B cell (primary cell): ENCODE measurements around the gene PBX1. TPM values are rescaled to one million over a fixed set of nuclear protein-coding genes. Genes with fewer than 3 reads are reported as not detected.

ENCODE experiments used
- ATAC-seq: fragments of 200-7000 bp; cut with Tn5 transposase; one replicate; pipeline ENCODE4 v1.10.0; 2021; ENCODE audit warnings: low read depth, mild to moderate bottlenecking, moderate number of reproducible peaks, moderate library complexity
- CTCF ChIA-PET: fragments of 350-600 bp; sonication (Branson Sonifier 250); formaldehyde crosslinking; loops from one replicate; lab custom pipeline; 2021; ENCODE audit warnings: antibody characterized with exemption, inconsistent platforms; lab: Charles Lee
- POLR2A ChIA-PET: fragments of 350-600 bp; sonication (Branson Sonifier 250); formaldehyde crosslinking; loops from one replicate; lab custom pipeline; 2021; ENCODE audit warnings: antibody characterized with exemption; lab: Charles Lee
- DNase-seq: peaks from one replicate; pipeline ENCODE4 v3.0.0; 2013
- H2AFZ ChIP-seq: 2 replicates; pipeline ENCODE4 v1.6.1; 2012; ENCODE audit warnings: mild to moderate bottlenecking, low read depth, low read length; ENCODE audit not compliant: insufficient read depth, poor library complexity, severe bottlenecking
- H3K27ac ChIP-seq, 2 donors: 1 replicate in 1 of 2; 2 replicates in 1 of 2; pipeline ENCODE4 v1.5.1; 2012 to 2013; ENCODE audit warnings: low read length in 2 of 2, mild to moderate bottlenecking in 2 of 2, moderate library complexity in 1 of 2
- H3K27me3 ChIP-seq, 4 experiments: fragments of 200-600 bp in 1 of 4; sonication (generic) in 1 of 4; replicated peaks in 1 of 4; 1 replicate in 2 of 4; 2 replicates in 2 of 4; pipeline versions ENCODE4 v1.6.1 to v1.7.0; 2013 to 2016; ENCODE audit warnings: low read length in 3 of 4, mild to moderate bottlenecking in 2 of 4, mixed read lengths in 1 of 4, moderate library complexity in 1 of 4; ENCODE audit not compliant: insufficient read depth in 4 of 4, control insufficient read depth in 3 of 4; ENCODE audit errors: control extremely low read depth in 1 of 4
- H3K36me3 ChIP-seq, 2 experiments: replicated peaks in 1 of 2; 1 replicate in 1 of 2; 2 replicates in 1 of 2; pipeline versions ENCODE4 v1.6.1 to v1.7.1; 2013; ENCODE audit warnings: low read length in 1 of 2; ENCODE audit not compliant: insufficient read depth in 2 of 2, control insufficient read depth in 1 of 2; ENCODE audit errors: control extremely low read depth in 1 of 2, extremely low read depth in 1 of 2
- H3K4me1 ChIP-seq, 2 donors: fragments of 200-600 bp in 1 of 2; sonication (generic) in 1 of 2; 1 replicate in 1 of 2; 2 replicates in 1 of 2; pipeline versions ENCODE4 v1.5.1 to v1.6.1; 2013 to 2017; ENCODE audit warnings: low read length in 2 of 2; ENCODE audit not compliant: control insufficient read depth in 2 of 2, insufficient read depth in 2 of 2
- H3K4me2 ChIP-seq: replicated peaks from 2 replicates; pipeline ENCODE3; 2012; ENCODE audit warnings: mild to moderate bottlenecking, low read depth, low read length; ENCODE audit not compliant: poor library complexity, severe bottlenecking
- H3K4me3 ChIP-seq, 5 experiments: fragments of 200-600 bp in 1 of 5; sonication (generic) in 1 of 5; 1 replicate in 3 of 5; 2 replicates in 2 of 5; pipeline versions ENCODE4 v1.5.1 to v1.7.0; 2011 to 2016; ENCODE audit warnings: low read length in 4 of 5, mild to moderate bottlenecking in 4 of 5, low read depth in 2 of 5, control low read depth in 1 of 5, moderate library complexity in 1 of 5; ENCODE audit not compliant: insufficient read depth in 1 of 5; ENCODE audit errors: control extremely low read depth in 1 of 5, extremely low read depth in 1 of 5
- H3K79me2 ChIP-seq: fragments of 200-600 bp; sonication (generic); one replicate; pipeline ENCODE4 v1.6.0; 2016; ENCODE audit warnings: low read length; ENCODE audit not compliant: control insufficient read depth, insufficient read depth
- H3K9ac ChIP-seq: fragments of 200-600 bp; sonication (generic); 2 replicates; pipeline ENCODE4 v1.6.1; 2017; ENCODE audit warnings: mild to moderate bottlenecking, low read length, moderate library complexity
- H3K9me3 ChIP-seq, 3 donors: one replicate each; pipeline versions ENCODE4 v1.6.1 to v1.7.1; 2013; ENCODE audit warnings: low read length in 2 of 3; ENCODE audit not compliant: control insufficient read depth in 2 of 3, insufficient read depth in 1 of 3; ENCODE audit errors: control extremely low read depth in 1 of 3
- H4K20me1 ChIP-seq: 2 replicates; pipeline ENCODE4 v1.6.0; 2012; ENCODE audit warnings: mild to moderate bottlenecking, low read length; ENCODE audit not compliant: insufficient read depth, control insufficient read depth, poor library complexity, severe bottlenecking
- H3K27ac Mint-ChIP-seq: one replicate; pipeline ENCODE4 v1.8.0; 2021; ENCODE audit warnings: mixed read lengths
- H3K27me3 Mint-ChIP-seq: one replicate; pipeline ENCODE4 v1.8.0; 2021; ENCODE audit warnings: mixed read lengths
- H3K4me1 Mint-ChIP-seq: one replicate; pipeline ENCODE4 v1.8.0; 2021; ENCODE audit warnings: mixed read lengths
- H3K4me3 Mint-ChIP-seq: one replicate; pipeline ENCODE4 v1.8.0; 2021; ENCODE audit warnings: mixed read lengths
- H3K9me3 Mint-ChIP-seq: one replicate; pipeline ENCODE4 v1.8.0; 2022; ENCODE audit warnings: mixed read lengths; ENCODE audit not compliant: insufficient read depth
- CTCF ChIP-seq: fragments of 200-600 bp; IDR thresholded peaks from one replicate; pipeline ENCODE4 v1.8.0; 2022; ENCODE audit warnings: antibody characterized with exemption, mild to moderate bottlenecking
- EZH2 ChIP-seq: IDR thresholded peaks from 2 replicates; pipeline ENCODE4 v1.6.1; 2012; ENCODE audit warnings: borderline replicate concordance, low read depth, mild to moderate bottlenecking, moderate library complexity, low read length; ENCODE audit not compliant: insufficient read depth, poor library complexity, severe bottlenecking
- WGBS: methylation state at CpG from one replicate; pipeline ENCODE4 v1.1.5; 2013; ENCODE audit warnings: missing lambda C conversion rate; ENCODE audit not compliant: insufficient coverage; 5-methylcytosine and 5-hydroxymethylcytosine counted together
- intact Hi-C: fragments of 100-400 bp; cut with micrococcal nuclease; formaldehyde crosslinking; loops from one replicate; pipeline ENCODE4 v1.10.0; 2022
- polyA plus RNA-seq: library from polyadenylated mRNA; depleted of rRNA; stranded (reverse); fragments of >200 nt; gene quantifications from 2 replicates; pipeline ENCODE4 v1.2.3, GENCODE V29; 2012
- total RNA-seq, 2 donors: library from RNA; stranded (reverse); fragments of 120-200 nt in 1 of 2; gene quantifications; 1 replicate in 1 of 2; 2 replicates in 1 of 2; pipeline versions ENCODE4 v1.2.3 to v1.2.4, GENCODE V29; 2013 to 2022

The PBX1 gene
- total and polyA plus RNA-seq, 2 donors (not counting 1 experiment from before 2014, with no cell fraction given), result 0.32 TPM; not detected in 1

GRCh38 chr1:164759979-164760469, 201.0 kb downstream of the PBX1 start:
- WGBS, result no CpG with 5 or more reads among the region's 7 CpGs
- Mint-ChIP-seq H3K27me3 (no peaks in the 10 kb centered on the region), H3K4me1 (no peaks in the 10 kb centered on the region), H3K27ac (no peak overlapping the region), H3K9me3 (no peaks in the 10 kb centered on the region), H3K4me3 (no peak overlapping the region)
- CTCF ChIA-PET, result interaction anchor here (2.6 kb wide), 1 partner anchor 27 kb away, joined by 9 read pairs; no protein-coding TSS in a partner anchor
- H3K9ac ChIP-seq, result no peak overlapping the region
- no peaks in the 10 kb centered on the region for H3K4me1 ChIP-seq
- intact Hi-C loops, result no loop called here
- H3K4me3 ChIP-seq, result no peak overlapping the region
- H3K9me3 ChIP-seq, result no peaks in the 10 kb centered on the region
- no peaks in the 10 kb centered on the region for H3K79me2 ChIP-seq
- H3K27me3 ChIP-seq, result no peaks in the 10 kb centered on the region
- no peak for DNase-seq
- H2AFZ ChIP-seq, result no peak overlapping the region
- no peak overlapping the region for H3K27ac ChIP-seq
- TF ChIP-seq EZH2 (no peak), CTCF (no peak)
- no peaks in the 10 kb centered on the region for H4K20me1 ChIP-seq
- POLR2A ChIA-PET, result no interaction called here
- no peaks in the 10 kb centered on the region for H3K36me3 ChIP-seq
- no peak for ATAC-seq
- H3K4me2 ChIP-seq, result no peak overlapping the region

GRCh38 chr1:164760569-164760968, 201.6 kb downstream of the PBX1 start:
- H3K4me3 ChIP-seq, result no peak overlapping the region
- H3K4me1 Mint-ChIP-seq, result no peaks in the 10 kb centered on the region
- no peak overlapping the region for H3K27ac ChIP-seq
- no peaks in the 10 kb centered on the region for H4K20me1 ChIP-seq
- H3K9ac ChIP-seq, result no peak overlapping the region
- no peaks in the 10 kb centered on the region for H3K27me3 Mint-ChIP-seq
- POLR2A ChIA-PET, result no interaction called here
- H3K79me2 ChIP-seq, result no peaks in the 10 kb centered on the region
- no peak overlapping the region for H3K4me3 Mint-ChIP-seq
- ATAC-seq (no peak), DNase-seq (no peak)
- no peak overlapping the region for H2AFZ ChIP-seq
- H3K4me1 ChIP-seq, result no peaks in the 10 kb centered on the region
- intact Hi-C loops, result no loop called here
- H3K27me3 ChIP-seq, result no peaks in the 10 kb centered on the region
- no peak overlapping the region for H3K27ac Mint-ChIP-seq
- H3K9me3 Mint-ChIP-seq, result no peaks in the 10 kb centered on the region
- CTCF ChIA-PET, result interaction anchor here (2.6 kb wide), 1 partner anchor 26 kb away, joined by 9 read pairs; no protein-coding TSS in a partner anchor
- H3K9me3 ChIP-seq, result no peaks in the 10 kb centered on the region
- WGBS, result 100% methylated on average over 1 of the region's 5 CpGs
- no peak overlapping the region for H3K4me2 ChIP-seq
- TF ChIP-seq EZH2 (no peak), CTCF (no peak)
- H3K36me3 ChIP-seq, result no peaks in the 10 kb centered on the region
